GM06990 (cell line): ENCODE results near the gene CEP192.

ENCODE experiments used
- DNase-seq: peaks from one replicate; pipeline ENCODE4 v3.0.0-alpha.2; 2011; ENCODE audit not compliant: insufficient read length; ENCODE audit errors: extremely low read depth
- H3K27me3 ChIP-seq: replicated peaks from 2 replicates; pipeline ENCODE4 v1.6.0; 2011; ENCODE audit warnings: low read length; ENCODE audit not compliant: control insufficient read depth, insufficient read depth
- H3K36me3 ChIP-seq: 2 replicates; pipeline ENCODE4 v1.5.1; 2011; ENCODE audit warnings: low read length; ENCODE audit not compliant: control insufficient read depth, insufficient read depth
- H3K4me3 ChIP-seq: replicated peaks from 2 replicates; pipeline ENCODE4 v1.5.1; 2011; ENCODE audit warnings: low read depth, mild to moderate bottlenecking, control low read depth, low read length
- CTCF ChIP-seq: IDR thresholded peaks from 2 replicates; pipeline ENCODE4 v1.5.1; 2011; ENCODE audit warnings: low read length, control low read depth, mild to moderate bottlenecking, inconsistent platforms; ENCODE audit not compliant: insufficient read depth, poor library complexity, severe bottlenecking

The CEP192 gene

GRCh38 chr18:13026583-13027270 lies 35.6 kb downstream of the CEP192 start:
- no peak for TF ChIP-seq CTCF
- Histone ChIP-seq H3K36me3 (peaks cover 8% of the 10 kb centered on the region), H3K27me3 (no peaks in the 10 kb centered on the region), H3K4me3 (no peak overlapping the region)
- no peak for DNase-seq

- H3K36me3 ChIP-seq, result peaks cover 15% of the 10 kb centered on the region
These were observed 37.7 kb downstream of the CEP192 start for GRCh38 chr18:13028869-13029268.

GRCh38 chr18:13032173-13032572 lies 41.0 kb downstream of the CEP192 start:
- TF ChIP-seq CTCF, result no peak

More at GRCh38 chr18:13028869-13029268, 37.7 kb downstream of the CEP192 start:
- no peaks in the 10 kb centered on the region for H3K27me3 ChIP-seq
- H3K4me3 ChIP-seq, result no peak overlapping the region
- no peak for DNase-seq
- no peak for TF ChIP-seq CTCF

GRCh38 chr18:13035249-13035914 lies 44.2 kb downstream of the CEP192 start:
- no peaks in the 10 kb centered on the region for H3K27me3 ChIP-seq
- peaks cover 21% of the 10 kb centered on the region for H3K36me3 ChIP-seq
- TF ChIP-seq CTCF, result no peak
- H3K4me3 ChIP-seq, result no peak overlapping the region
- no peak for DNase-seq

More at GRCh38 chr18:13032173-13032572, 41.0 kb downstream of the CEP192 start:
- Histone ChIP-seq H3K4me3 (no peak overlapping the region), H3K27me3 (no peaks in the 10 kb centered on the region), H3K36me3 (peaks cover 20% of the 10 kb centered on the region)
- DNase-seq, result no peak

GRCh38 chr18:13036622-13037320 lies 45.6 kb downstream of the CEP192 start:
- Histone ChIP-seq H3K36me3 (peaks cover 18% of the 10 kb centered on the region), H3K4me3 (no peak overlapping the region), H3K27me3 (no peaks in the 10 kb centered on the region)
- no peak for TF ChIP-seq CTCF
- no peak for DNase-seq
